Stimulated activated CD4-positive, alpha-beta T cell treated with anti-CD3 and anti-CD28 coated beads, Interleukin-4, amount 100 ng/mL, for 24 hours (primary cell): Measurements from ENCODE around the gene PROSER3.

Experiments used
- DNase-seq: peaks from one replicate; pipeline ENCODE4 v3.0.0-alpha.2; 2020

Gene PROSER3

GRCh38 chr19:35779033-35779432, 21.1 kb downstream of the PROSER3 start:
- DNase-seq, result no peak

GRCh38 chr19:35780058-35780457, 22.1 kb downstream of the PROSER3 start:
- no peak for DNase-seq

GRCh38 chr19:35780717-35781116, 22.7 kb downstream of the PROSER3 start:
- no peak for DNase-seq

- DNase-seq, result no peak
Observed at GRCh38 chr19:35781650-35782049, 23.7 kb downstream of the PROSER3 start.

- no peak for DNase-seq
Observed at GRCh38 chr19:35782589-35782988, 24.6 kb downstream of the PROSER3 start.

- DNase-seq, result no peak
Observed at GRCh38 chr19:35783469-35784434, 25.8 kb downstream of the PROSER3 start.

GRCh38 chr19:35784503-35785338, 26.7 kb downstream of the PROSER3 start:
- DNase-seq, result no peak

GRCh38 chr19:35785339-35785627, 27.3 kb downstream of the PROSER3 start:
- no peak for DNase-seq

- DNase-seq, result no peak
Observed at GRCh38 chr19:35786299-35787160, 28.6 kb downstream of the PROSER3 start.

- DNase-seq, result no peak
Observed at GRCh38 chr19:35787227-35787799, 29.3 kb downstream of the PROSER3 start.

GRCh38 chr19:35788205-35788960, 30.4 kb downstream of the PROSER3 start:
- no peak for DNase-seq

GRCh38 chr19:35789195-35789977, 31.4 kb downstream of the PROSER3 start:
- DNase-seq, result no peak

GRCh38 chr19:35789978-35790944, 32.3 kb downstream of the PROSER3 start:
- no peak for DNase-seq

- no peak for DNase-seq
Observed at GRCh38 chr19:35790981-35791813, 33.2 kb downstream of the PROSER3 start.

- no peak for DNase-seq
Observed at GRCh38 chr19:35791814-35792279, 33.9 kb downstream of the PROSER3 start.

- DNase-seq, result no peak
Observed at GRCh38 chr19:35792312-35792711, 34.3 kb downstream of the PROSER3 start.

GRCh38 chr19:35792888-35793287, 34.9 kb downstream of the PROSER3 start:
- DNase-seq, result no peak

GRCh38 chr19:35793381-35794165, 35.6 kb downstream of the PROSER3 start:
- DNase-seq, result no peak
